ENCODE results near the gene MMP7. TPM values are rescaled to one million over a fixed set of nuclear protein-coding genes. Genes with fewer than 3 reads are reported as not detected.

Gene MMP7
- total and polyA plus RNA-seq, 4 donors = 0.99 to 1.8 (median 1.4) TPM; not detected in 1

DNA sequence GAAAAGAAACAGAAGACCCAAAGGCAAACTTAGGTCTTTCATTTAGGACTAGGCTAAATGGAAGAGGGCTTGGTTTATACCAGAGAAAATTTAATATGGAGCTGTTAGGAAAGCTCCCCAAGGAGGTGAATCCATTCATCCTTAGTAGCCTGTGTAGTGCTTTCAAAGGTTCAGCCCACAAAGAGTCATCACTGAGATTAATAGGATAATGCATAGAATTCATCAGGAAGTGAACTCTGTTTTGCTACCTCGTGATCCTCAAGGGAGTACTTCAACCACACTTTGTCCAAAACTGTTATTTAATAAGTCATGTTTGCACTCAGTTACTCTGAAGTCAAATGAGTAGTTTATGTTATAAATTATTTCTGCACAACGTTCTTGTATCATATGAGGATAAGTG is 43.3 kb upstream of the MMP7 start:
- TF ChIP-seq HNF4A (conservative IDR thresholded peaks at IDR 0.05) (no peak), RXRA (IDR thresholded peaks at IDR 0.05) (no peak), CTCF (IDR thresholded peaks at IDR 0.05; ENCODE audit: low read depth, low read length, missing input control) (no peak), TAF1 (conservative IDR thresholded peaks at IDR 0.05) (no peak), FOXA1 (IDR thresholded peaks at IDR 0.05) (no peak), SP1 (IDR thresholded peaks at IDR 0.05) (no peak), YY1 (IDR thresholded peaks at IDR 0.05) (no peak), FOXA2 (IDR thresholded peaks at IDR 0.05) (no peak), RAD21 (IDR thresholded peaks at IDR 0.05) (no peak), HNF4G (IDR thresholded peaks at IDR 0.05) (no peak), REST (IDR thresholded peaks at IDR 0.05) (no peak), JUND (IDR thresholded peaks at IDR 0.05) (no peak), NR2F2 (IDR thresholded peaks at IDR 0.05) (no peak), EGR1 (IDR thresholded peaks at IDR 0.05; ENCODE audit: low read depth in 2 of 2) (no peak), GABPA (IDR thresholded peaks at IDR 0.05 in 1 of 2, conservative IDR thresholded peaks at IDR 0.05 in 1 of 2) (no peak)
- TF ChIP-seq, protein P1, sequence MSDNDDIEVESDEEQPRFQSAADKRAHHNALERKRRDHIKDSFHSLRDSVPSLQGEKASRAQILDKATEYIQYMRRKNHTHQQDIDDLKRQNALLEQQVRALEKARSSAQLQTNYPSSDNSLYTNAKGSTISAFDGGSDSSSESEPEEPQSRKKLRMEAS (IDR thresholded peaks at IDR 0.05) = no peak
- TF ChIP-seq, protein P2, sequence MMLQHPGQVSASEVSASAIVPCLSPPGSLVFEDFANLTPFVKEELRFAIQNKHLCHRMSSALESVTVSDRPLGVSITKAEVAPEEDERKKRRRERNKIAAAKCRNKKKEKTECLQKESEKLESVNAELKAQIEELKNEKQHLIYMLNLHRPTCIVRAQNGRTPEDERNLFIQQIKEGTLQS (IDR thresholded peaks at IDR 0.05) = no peak
- TF ChIP-seq, protein P3, sequence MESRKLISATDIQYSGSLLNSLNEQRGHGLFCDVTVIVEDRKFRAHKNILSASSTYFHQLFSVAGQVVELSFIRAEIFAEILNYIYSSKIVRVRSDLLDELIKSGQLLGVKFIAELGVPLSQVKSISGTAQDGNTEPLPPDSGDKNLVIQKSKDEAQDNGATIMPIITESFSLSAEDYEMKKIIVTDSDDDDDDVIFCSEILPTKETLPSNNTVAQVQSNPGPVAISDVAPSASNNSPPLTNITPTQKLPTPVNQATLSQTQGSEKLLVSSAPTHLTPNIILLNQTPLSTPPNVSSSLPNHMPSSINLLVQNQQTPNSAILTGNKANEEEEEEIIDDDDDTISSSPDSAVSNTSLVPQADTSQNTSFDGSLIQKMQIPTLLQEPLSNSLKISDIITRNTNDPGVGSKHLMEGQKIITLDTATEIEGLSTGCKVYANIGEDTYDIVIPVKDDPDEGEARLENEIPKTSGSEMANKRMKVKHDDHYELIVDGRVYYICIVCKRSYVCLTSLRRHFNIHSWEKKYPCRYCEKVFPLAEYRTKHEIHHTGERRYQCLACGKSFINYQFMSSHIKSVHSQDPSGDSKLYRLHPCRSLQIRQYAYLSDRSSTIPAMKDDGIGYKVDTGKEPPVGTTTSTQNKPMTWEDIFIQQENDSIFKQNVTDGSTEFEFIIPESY (IDR thresholded peaks at IDR 0.05) = no peak
- Histone ChIP-seq H3K9ac (ENCODE audit: low read depth in 1 of 2, low read length in 2 of 2) (no peak overlapping the region), H3K36me3 (ENCODE audit: control insufficient read depth in 4 of 4, insufficient read depth in 3 of 4, low read depth in 1 of 4, low read length in 3 of 4) (no peaks in the 10 kb centered on the region), H3K27me3 (ENCODE audit: control insufficient read depth in 4 of 4, insufficient read depth in 4 of 4, low read length in 3 of 4) (no peaks in the 10 kb centered on the region), H3K27ac (ENCODE audit: low read depth in 1 of 2, low read length in 2 of 2) (no peak overlapping the region), H3K4me3 (ENCODE audit: low read depth in 1 of 3, low read length in 3 of 3) (no peak overlapping the region), H3K4me1 (ENCODE audit: control insufficient read depth in 4 of 4, insufficient read depth in 4 of 4, low read length in 3 of 4) (no peaks in the 10 kb centered on the region), H3K9me3 (ENCODE audit: control insufficient read depth in 4 of 4, low read length in 3 of 4) (no peaks in the 10 kb centered on the region)
- DNase-seq (ENCODE audit: low spot score) = no peak
- 63% methylated on average over 2 of the region's 2 CpGs for WGBS
